ENCODE results near the gene RIPK1.

RIPK1 gene

DNA sequence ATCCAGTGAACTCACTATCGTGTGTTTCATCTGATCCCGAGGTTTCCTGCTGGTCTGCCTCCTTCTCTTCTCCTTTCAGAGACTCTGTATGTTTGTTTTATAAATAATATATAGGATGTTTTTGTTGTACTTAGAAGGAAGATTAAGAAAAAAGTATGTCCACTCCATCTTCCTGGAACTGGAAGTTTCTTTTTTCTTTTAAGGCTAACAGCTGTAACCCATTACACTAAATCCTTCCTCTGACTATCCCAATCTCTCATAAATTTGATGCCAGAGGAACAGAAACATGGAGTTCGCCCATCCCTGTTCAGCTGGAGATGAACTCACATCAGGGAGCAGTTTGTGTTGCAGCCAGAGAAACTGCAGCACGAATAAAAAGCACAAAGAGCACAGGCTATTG is 20.7 kb downstream of the RIPK1 start:
- no peak overlapping the region for H3K9ac ChIP-seq (ENCODE audit: low read length)
- H2AFZ ChIP-seq (ENCODE audit: low read depth, low read length, severe bottlenecking), result no peak overlapping the region
- no peaks in the 10 kb centered on the region for H3K9me2 ChIP-seq (replicated peaks; ENCODE audit: insufficient read depth, low read length)
- H3K4me2 ChIP-seq (ENCODE audit: low read depth, low read length, poor library complexity, severe bottlenecking), result no peak overlapping the region
- no peaks in the 10 kb centered on the region for H3K9me3 ChIP-seq (ENCODE audit: insufficient read depth, low read length)
- H3K4me3 ChIP-seq (ENCODE audit: insufficient read depth, low read length, poor library complexity, severe bottlenecking), result no peak overlapping the region
- H3K79me2 ChIP-seq (ENCODE audit: insufficient read depth, low read length), result no peaks in the 10 kb centered on the region
- no peaks in the 10 kb centered on the region for H3K27me3 ChIP-seq (ENCODE audit: low read length)
- 0 out of 2 replicates have a peak, but pooled peaks cover 5% of the 10 kb centered on the region for H3F3A ChIP-seq (ENCODE audit: insufficient read depth)
- TF ChIP-seq EZH2phosphoT487 (conservative IDR thresholded peaks at IDR 0.05; ENCODE audit: low read length), result no peak
- H3K27ac ChIP-seq (ENCODE audit: low read depth, low read length), result no peak overlapping the region
- peaks cover 18% of the 10 kb centered on the region for H3K36me3 ChIP-seq (ENCODE audit: low read length)
- H4K20me1 ChIP-seq (ENCODE audit: low read depth, low read length), result no peaks in the 10 kb centered on the region

DNA sequence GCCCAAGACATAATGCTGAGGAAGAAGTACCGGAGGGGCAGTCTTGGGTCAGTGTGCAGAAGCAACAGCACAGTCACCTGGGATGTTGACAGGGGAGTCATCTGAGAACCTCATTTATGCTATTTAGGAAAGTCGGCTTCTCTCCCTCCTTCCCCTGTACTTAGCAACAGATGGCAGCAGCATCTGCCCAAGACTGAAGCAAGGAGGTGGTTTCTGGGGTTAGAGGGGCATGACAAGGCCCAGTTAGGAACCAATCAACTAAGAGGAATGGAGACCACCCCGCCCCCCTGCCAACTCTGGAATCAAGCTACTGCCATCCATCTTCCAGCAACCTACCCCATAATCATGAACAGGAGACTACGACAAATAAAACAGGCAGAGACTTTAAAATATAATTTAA is 21.7 kb downstream of the RIPK1 start:
- Histone ChIP-seq H3K9ac (ENCODE audit: low read length) (no peak overlapping the region), H3K27me3 (ENCODE audit: low read length) (no peaks in the 10 kb centered on the region), H3K27ac (ENCODE audit: low read depth, low read length) (no peak overlapping the region), H3F3A (ENCODE audit: insufficient read depth) (peaks cover 7% of the 10 kb centered on the region; the same call in 1 of the 2 replicates), H3K4me2 (ENCODE audit: low read depth, low read length, poor library complexity, severe bottlenecking) (no peak overlapping the region), H3K79me2 (ENCODE audit: insufficient read depth, low read length) (no peaks in the 10 kb centered on the region), H3K9me3 (ENCODE audit: insufficient read depth, low read length) (no peaks in the 10 kb centered on the region), H3K4me3 (ENCODE audit: insufficient read depth, low read length, poor library complexity, severe bottlenecking) (no peak overlapping the region), H4K20me1 (ENCODE audit: low read depth, low read length) (no peaks in the 10 kb centered on the region), H3K9me2 (replicated peaks; ENCODE audit: insufficient read depth, low read length) (no peaks in the 10 kb centered on the region), H2AFZ (ENCODE audit: low read depth, low read length, severe bottlenecking) (no peak overlapping the region), H3K36me3 (ENCODE audit: low read length) (peaks cover 27% of the 10 kb centered on the region)
- TF ChIP-seq, protein P1, sequence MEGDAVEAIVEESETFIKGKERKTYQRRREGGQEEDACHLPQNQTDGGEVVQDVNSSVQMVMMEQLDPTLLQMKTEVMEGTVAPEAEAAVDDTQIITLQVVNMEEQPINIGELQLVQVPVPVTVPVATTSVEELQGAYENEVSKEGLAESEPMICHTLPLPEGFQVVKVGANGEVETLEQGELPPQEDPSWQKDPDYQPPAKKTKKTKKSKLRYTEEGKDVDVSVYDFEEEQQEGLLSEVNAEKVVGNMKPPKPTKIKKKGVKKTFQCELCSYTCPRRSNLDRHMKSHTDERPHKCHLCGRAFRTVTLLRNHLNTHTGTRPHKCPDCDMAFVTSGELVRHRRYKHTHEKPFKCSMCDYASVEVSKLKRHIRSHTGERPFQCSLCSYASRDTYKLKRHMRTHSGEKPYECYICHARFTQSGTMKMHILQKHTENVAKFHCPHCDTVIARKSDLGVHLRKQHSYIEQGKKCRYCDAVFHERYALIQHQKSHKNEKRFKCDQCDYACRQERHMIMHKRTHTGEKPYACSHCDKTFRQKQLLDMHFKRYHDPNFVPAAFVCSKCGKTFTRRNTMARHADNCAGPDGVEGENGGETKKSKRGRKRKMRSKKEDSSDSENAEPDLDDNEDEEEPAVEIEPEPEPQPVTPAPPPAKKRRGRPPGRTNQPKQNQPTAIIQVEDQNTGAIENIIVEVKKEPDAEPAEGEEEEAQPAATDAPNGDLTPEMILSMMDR (IDR thresholded peaks at IDR 0.05; ENCODE audit: insufficient read depth, low read length, poor library complexity, severe bottlenecking), result no peak
- TF ChIP-seq EZH2phosphoT487 (conservative IDR thresholded peaks at IDR 0.05; ENCODE audit: low read length), result no peak

DNA sequence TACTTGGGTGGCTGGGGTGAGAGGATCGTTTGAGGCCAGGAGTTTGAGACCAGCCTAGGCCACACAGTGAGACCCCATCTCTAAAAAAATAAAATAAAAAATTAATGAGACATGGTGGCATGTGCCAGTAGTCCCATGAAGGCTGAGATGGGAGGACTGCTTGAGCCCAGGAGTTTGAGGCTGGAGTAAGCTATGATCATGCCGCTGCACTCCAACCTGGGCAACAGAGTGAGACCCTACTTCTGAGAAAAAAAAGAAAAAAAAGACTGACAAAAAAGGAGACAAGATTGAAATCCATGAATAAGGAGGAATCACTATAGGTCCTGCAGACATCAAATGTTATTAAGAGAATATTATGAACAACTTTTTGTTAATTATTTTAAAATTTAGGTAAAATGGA is 26.5 kb downstream of the RIPK1 start:
- H3K4me3 ChIP-seq (ENCODE audit: insufficient read depth, low read length, poor library complexity, severe bottlenecking), result no peak overlapping the region
- no peaks in the 10 kb centered on the region for H3K9me3 ChIP-seq (ENCODE audit: insufficient read depth, low read length)
- no peak overlapping the region for H3K9ac ChIP-seq (ENCODE audit: low read length)
- H3K4me2 ChIP-seq (ENCODE audit: low read depth, low read length, poor library complexity, severe bottlenecking), result no peak overlapping the region
- no peak for TF ChIP-seq EZH2phosphoT487 (conservative IDR thresholded peaks at IDR 0.05; ENCODE audit: low read length)
- TF ChIP-seq, protein P1 (IDR thresholded peaks at IDR 0.05; ENCODE audit: insufficient read depth, low read length, poor library complexity, severe bottlenecking), result no peak
- H3K9me2 ChIP-seq (replicated peaks; ENCODE audit: insufficient read depth, low read length), result no peaks in the 10 kb centered on the region
- no peaks in the 10 kb centered on the region for H3K27me3 ChIP-seq (ENCODE audit: low read length)
- H3F3A ChIP-seq (ENCODE audit: insufficient read depth), result peaks cover 10% of the 10 kb centered on the region; the same call in 1 of the 2 replicates
- peaks cover 42% of the 10 kb centered on the region for H3K36me3 ChIP-seq (ENCODE audit: low read length)
- no peak overlapping the region for H2AFZ ChIP-seq (ENCODE audit: low read depth, low read length, severe bottlenecking)
- no peaks in the 10 kb centered on the region for H3K79me2 ChIP-seq (ENCODE audit: insufficient read depth, low read length)
- H3K27ac ChIP-seq (ENCODE audit: low read depth, low read length), result no peak overlapping the region
- H4K20me1 ChIP-seq (ENCODE audit: low read depth, low read length), result no peaks in the 10 kb centered on the region

DNA sequence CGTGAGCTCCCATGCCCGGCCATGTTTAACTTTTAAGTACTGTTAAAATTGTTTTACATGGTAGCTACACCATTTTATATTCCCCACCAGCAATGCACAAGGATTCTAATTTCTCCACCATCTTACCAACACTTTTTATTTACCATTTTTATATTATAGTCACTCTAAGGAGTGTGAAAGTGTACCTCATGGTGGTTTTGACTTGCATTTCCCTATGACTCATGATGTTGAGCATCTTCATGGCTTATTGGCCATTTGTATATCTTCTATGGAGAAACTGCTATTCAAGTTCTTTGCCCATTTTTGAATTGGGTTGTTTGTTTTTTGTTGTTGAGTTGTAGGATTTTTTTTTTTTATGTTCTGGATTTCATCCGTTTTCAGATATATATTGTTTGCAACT is 34.6 kb downstream of the RIPK1 start:
- Histone ChIP-seq H3K9ac (ENCODE audit: low read length) (no peak overlapping the region), H3K4me3 (ENCODE audit: insufficient read depth, low read length, poor library complexity, severe bottlenecking) (no peak overlapping the region), H3K27ac (ENCODE audit: low read depth, low read length) (no peak overlapping the region), H3K9me3 (ENCODE audit: insufficient read depth, low read length) (no peaks in the 10 kb centered on the region), H3K4me2 (ENCODE audit: low read depth, low read length, poor library complexity, severe bottlenecking) (no peak overlapping the region), H3F3A (ENCODE audit: insufficient read depth) (no peaks in the 10 kb centered on the region), H4K20me1 (ENCODE audit: low read depth, low read length) (no peaks in the 10 kb centered on the region), H3K79me2 (ENCODE audit: insufficient read depth, low read length) (no peaks in the 10 kb centered on the region), H3K9me2 (replicated peaks; ENCODE audit: insufficient read depth, low read length) (no peaks in the 10 kb centered on the region), H3K36me3 (ENCODE audit: low read length) (peaks cover 44% of the 10 kb centered on the region), H2AFZ (ENCODE audit: low read depth, low read length, severe bottlenecking) (no peak overlapping the region), H3K27me3 (ENCODE audit: low read length) (no peaks in the 10 kb centered on the region)
- no peak for TF ChIP-seq EZH2phosphoT487 (conservative IDR thresholded peaks at IDR 0.05; ENCODE audit: low read length)
- TF ChIP-seq, protein P1 (IDR thresholded peaks at IDR 0.05; ENCODE audit: insufficient read depth, low read length, poor library complexity, severe bottlenecking), result no peak

Measured in SU-DHL-6 (cell line).